HL-60/S4 treated with retinoic acid at 250 ng/mL for 4 days and 3 days (cell line): ENCODE results near the gene TBC1D22A.

Experiments used
- in situ Hi-C: fragments of 300-500 bp; cut with MboI; formaldehyde crosslinking; loops from 2 replicates; pipeline ENCODE4 v1.7.0; 2022; ENCODE audit warnings: low sequenced_read_pairs

Gene TBC1D22A

GRCh38 chr22:46829117-46829891 lies 66.9 kb downstream of the TBC1D22A start:
- in situ Hi-C loops = no loop called here

- in situ Hi-C loops = no loop called here
These were observed 67.7 kb downstream of the TBC1D22A start for GRCh38 chr22:46829941-46830715.

- in situ Hi-C loops = no loop called here
These were observed 68.4 kb downstream of the TBC1D22A start for GRCh38 chr22:46830841-46831240.

GRCh38 chr22:46833228-46833627 lies 70.8 kb downstream of the TBC1D22A start:
- in situ Hi-C loops = no loop called here

GRCh38 chr22:46834021-46834737 lies 71.7 kb downstream of the TBC1D22A start:
- in situ Hi-C loops = no loop called here

- in situ Hi-C loops = no loop called here
These were observed 72.8 kb downstream of the TBC1D22A start for GRCh38 chr22:46835288-46835687.

- in situ Hi-C loops = no loop called here
These were observed 73.2 kb downstream of the TBC1D22A start for GRCh38 chr22:46835693-46836092.

- in situ Hi-C loops = no loop called here
These were observed 79.1 kb downstream of the TBC1D22A start for GRCh38 chr22:46841522-46841921.

- in situ Hi-C loops = no loop called here
These were observed 80.2 kb downstream of the TBC1D22A start for GRCh38 chr22:46842606-46843005.

GRCh38 chr22:46843821-46844255 lies 81.4 kb downstream of the TBC1D22A start:
- in situ Hi-C loops = no loop called here

GRCh38 chr22:46844606-46845210 lies 82.3 kb downstream of the TBC1D22A start:
- in situ Hi-C loops = no loop called here

- in situ Hi-C loops = no loop called here
These were observed 83.1 kb downstream of the TBC1D22A start for GRCh38 chr22:46845296-46846149.

- in situ Hi-C loops = no loop called here
These were observed 83.8 kb downstream of the TBC1D22A start for GRCh38 chr22:46846150-46846831.

- in situ Hi-C loops = no loop called here
These were observed 84.4 kb downstream of the TBC1D22A start for GRCh38 chr22:46846832-46847355.

- in situ Hi-C loops = no loop called here
These were observed 85.7 kb downstream of the TBC1D22A start for GRCh38 chr22:46848197-46848596.

GRCh38 chr22:46849101-46849500 lies 86.7 kb downstream of the TBC1D22A start:
- in situ Hi-C loops = no loop called here

GRCh38 chr22:46849951-46850350 lies 87.5 kb downstream of the TBC1D22A start:
- in situ Hi-C loops = no loop called here

GRCh38 chr22:46851311-46851710 lies 88.9 kb downstream of the TBC1D22A start:
- in situ Hi-C loops = no loop called here

GRCh38 chr22:46851941-46852340 lies 89.5 kb downstream of the TBC1D22A start:
- in situ Hi-C loops = no loop called here
